SK-N-SH treated with all-trans-retinoic acid at 6 μM for 48 hours (cell line): ENCODE results near the gene PRKG1.
"Not testable (repeated sequence)": the region's sequence is repeated elsewhere in the genome, so short reads cannot be mapped to it uniquely, and the experiment has no call there.

ENCODE experiments used
- BACH2 ChIP-seq: fragments of 250-450 bp; sonication (Bioruptor Pico); IDR thresholded peaks from 2 replicates; pipeline ENCODE4 v1.9.0; 2021; ENCODE audit warnings: mild to moderate bottlenecking, borderline replicate concordance
- CSDC2 ChIP-seq: fragments of 250-450 bp; sonication (Bioruptor Pico); IDR thresholded peaks from 2 replicates; pipeline ENCODE4 v1.5.0; 2020; ENCODE audit warnings: mild to moderate bottlenecking, moderate library complexity
- GLIS3 ChIP-seq: fragments of 250-450 bp; sonication (Bioruptor Pico); IDR thresholded peaks from 2 replicates; pipeline ENCODE4 v1.5.0; 2020; ENCODE audit warnings: mild to moderate bottlenecking, moderate library complexity
- PPARA ChIP-seq: fragments of 250-450 bp; sonication (Bioruptor Pico); IDR thresholded peaks from 2 replicates; pipeline ENCODE4 v1.5.0; 2020; ENCODE audit warnings: mild to moderate bottlenecking, borderline replicate concordance
- SNAI2 ChIP-seq: fragments of 250-450 bp; sonication (Bioruptor Pico); IDR thresholded peaks from 2 replicates; pipeline ENCODE4 v1.5.0; 2020; ENCODE audit warnings: mild to moderate bottlenecking, moderate library complexity
- TCF4 ChIP-seq: fragments of 250-450 bp; sonication (Bioruptor Pico); IDR thresholded peaks from 2 replicates; pipeline ENCODE4 v1.8.0; 2021; ENCODE audit warnings: mild to moderate bottlenecking, moderate library complexity, borderline replicate concordance

DNA sequence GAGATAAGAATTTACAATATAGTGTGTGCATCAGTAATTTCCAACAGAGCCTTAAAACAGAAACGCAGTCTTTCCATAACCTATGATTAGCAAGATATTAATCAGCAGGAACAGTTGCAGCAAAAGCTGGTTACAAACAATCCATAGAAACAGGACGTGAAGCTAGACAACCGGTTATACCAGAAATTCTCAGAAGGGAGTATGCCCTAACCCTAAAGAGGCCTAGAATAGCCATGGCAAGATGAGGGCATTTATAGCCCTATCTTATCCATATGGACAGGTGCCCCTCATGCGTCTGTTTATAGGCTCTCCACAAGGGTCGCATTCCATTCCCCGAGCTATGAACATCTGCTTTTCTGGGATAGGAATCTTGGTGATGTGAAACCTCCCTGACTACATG, 506.9 kb downstream of the PRKG1 start:
- not testable (repeated sequence) for TF ChIP-seq BACH2 (CRISPR knock-in tag); PPARA (CRISPR knock-in tag); CSDC2 (CRISPR knock-in tag); GLIS3 (CRISPR knock-in tag); TCF4 (CRISPR knock-in tag); SNAI2
